Measurements from ENCODE around the gene SNX3. TPM values are rescaled to one million over a fixed set of nuclear protein-coding genes. Genes with fewer than 3 reads are reported as not detected.

The SNX3 gene
- polyA plus RNA-seq, 1 experiment, result 406 TPM

GRCh38 chr6:108193835-108194234 lies 67.0 kb downstream of the SNX3 start:
- CTCF ChIA-PET, result no interaction called here
- Histone ChIP-seq H3K27ac (ENCODE audit: low read depth, low read length) (no peak overlapping the region), H3K9me3 (ENCODE audit: control insufficient read depth, insufficient read depth, low read length) (no peaks in the 10 kb centered on the region; the same call in 1 of the 2 replicates), H3K4me3 (ENCODE audit: low read depth, low read length) (no peak overlapping the region), H3K27me3 (ENCODE audit: control insufficient read depth, insufficient read depth, low read length) (peaks cover 18% of the 10 kb centered on the region)
- TF ChIP-seq CTCF (IDR thresholded peaks at IDR 0.05; ENCODE audit: low read depth, low read length), result no peak
- DNase-seq (ENCODE audit: low read depth, low spot score), result no peak
- POLR2A ChIA-PET, result no interaction called here

GRCh38 chr6:108193131-108193530 lies 67.7 kb downstream of the SNX3 start:
- H3K9me3 ChIP-seq (ENCODE audit: control insufficient read depth, insufficient read depth, low read length), result no peaks in the 10 kb centered on the region
- H3K4me3 ChIP-seq (ENCODE audit: low read depth, low read length), result no peak overlapping the region
- no peak for DNase-seq (ENCODE audit: low read depth, low spot score)
- ChIA-PET CTCF (interaction anchor here (0.7 to 2.1 kb wide), 2 partner anchors 214 to 299 kb away, joined by 3 to 8 read pairs; no protein-coding TSS in a partner anchor), POLR2A (interaction anchor here (0.6 kb wide), 1 partner anchor 1189 kb away, joined by 3 read pairs; the partner anchor contains the start of gene CD164)
- TF ChIP-seq CTCF (IDR thresholded peaks at IDR 0.05; ENCODE audit: low read depth, low read length), result no peak
- H3K27ac ChIP-seq (ENCODE audit: low read depth, low read length), result no peak overlapping the region
- H3K27me3 ChIP-seq (ENCODE audit: control insufficient read depth, insufficient read depth, low read length), result peaks cover 18% of the 10 kb centered on the region

- no peak for DNase-seq (ENCODE audit: low read depth, low spot score)
- H3K4me3 ChIP-seq (ENCODE audit: low read depth, low read length), result no peak overlapping the region
- CTCF ChIA-PET, result interaction anchor here (0.7 kb wide), 1 partner anchor 207 kb away, joined by 3 read pairs; no protein-coding TSS in a partner anchor
- TF ChIP-seq CTCF (IDR thresholded peaks at IDR 0.05; ENCODE audit: low read depth, low read length), result no peak
- H3K27me3 ChIP-seq (ENCODE audit: control insufficient read depth, insufficient read depth, low read length), result peaks cover 26% of the 10 kb centered on the region
- POLR2A ChIA-PET, result no interaction called here
- no peaks in the 10 kb centered on the region for H3K9me3 ChIP-seq (ENCODE audit: control insufficient read depth, insufficient read depth, low read length)
- H3K27ac ChIP-seq (ENCODE audit: low read depth, low read length), result no peak overlapping the region
These were observed 73.3 kb downstream of the SNX3 start for GRCh38 chr6:108187519-108187918.

- Histone ChIP-seq H3K4me3 (ENCODE audit: low read depth, low read length) (no peak overlapping the region), H3K9me3 (ENCODE audit: control insufficient read depth, insufficient read depth, low read length) (no peaks in the 10 kb centered on the region), H3K27me3 (ENCODE audit: control insufficient read depth, insufficient read depth, low read length) (peaks cover 26% of the 10 kb centered on the region), H3K27ac (ENCODE audit: low read depth, low read length) (no peak overlapping the region)
- TF ChIP-seq CTCF (IDR thresholded peaks at IDR 0.05; ENCODE audit: low read depth, low read length), result no peak
- POLR2A ChIA-PET, result no interaction called here
- DNase-seq (ENCODE audit: low read depth, low spot score), result no peak
- CTCF ChIA-PET, result no interaction called here
These were observed 74.6 kb downstream of the SNX3 start for GRCh38 chr6:108186226-108186625.

- DNase-seq (ENCODE audit: low read depth, low spot score), result no peak
- Histone ChIP-seq H3K9me3 (ENCODE audit: control insufficient read depth, insufficient read depth, low read length) (peaks cover under 1% of the 10 kb centered on the region; the same call in 1 of the 2 replicates), H3K4me3 (ENCODE audit: low read depth, low read length) (no peak overlapping the region), H3K27me3 (ENCODE audit: control insufficient read depth, insufficient read depth, low read length) (peaks cover 40% of the 10 kb centered on the region), H3K27ac (ENCODE audit: low read depth, low read length) (no peak overlapping the region)
- ChIA-PET CTCF (no interaction called here), POLR2A (no interaction called here)
- no peak for TF ChIP-seq CTCF (IDR thresholded peaks at IDR 0.05; ENCODE audit: low read depth, low read length)
These were observed 80.1 kb downstream of the SNX3 start for GRCh38 chr6:108180776-108181175.
